WI38 (cell line): ENCODE results near the gene GTF2F2.

Experiments
- H3K4me3 ChIP-seq: 2 replicates; pipeline ENCODE4 v1.5.1; 2011; ENCODE audit warnings: low read depth, mild to moderate bottlenecking, control low read depth, low read length
- CTCF ChIP-seq: IDR thresholded peaks from 2 replicates; pipeline ENCODE4 v1.5.1; 2012; ENCODE audit warnings: low read depth, mild to moderate bottlenecking, control low read depth, low read length

The GTF2F2 gene

DNA sequence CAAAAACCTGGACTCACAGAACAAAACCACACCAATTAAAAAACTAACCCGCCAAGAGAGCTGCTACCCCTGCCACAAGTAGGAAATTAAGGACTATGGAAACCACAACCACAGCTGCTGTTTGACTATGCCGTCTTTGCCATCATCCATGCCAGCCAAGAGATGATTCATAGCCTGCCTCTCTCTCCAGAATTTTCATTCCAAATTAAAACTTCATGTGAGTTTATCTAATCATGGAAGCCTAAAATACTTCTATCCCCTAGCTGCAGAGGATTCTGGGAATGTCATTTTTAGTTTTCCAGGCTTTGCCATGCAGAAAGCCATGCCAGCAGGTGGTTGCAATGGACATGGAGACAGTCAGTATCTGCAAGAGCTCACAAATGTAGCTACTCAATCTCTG is 27.6 kb upstream of the GTF2F2 start:
- H3K4me3 ChIP-seq: no peak overlapping the region
- no peak for TF ChIP-seq CTCF

DNA sequence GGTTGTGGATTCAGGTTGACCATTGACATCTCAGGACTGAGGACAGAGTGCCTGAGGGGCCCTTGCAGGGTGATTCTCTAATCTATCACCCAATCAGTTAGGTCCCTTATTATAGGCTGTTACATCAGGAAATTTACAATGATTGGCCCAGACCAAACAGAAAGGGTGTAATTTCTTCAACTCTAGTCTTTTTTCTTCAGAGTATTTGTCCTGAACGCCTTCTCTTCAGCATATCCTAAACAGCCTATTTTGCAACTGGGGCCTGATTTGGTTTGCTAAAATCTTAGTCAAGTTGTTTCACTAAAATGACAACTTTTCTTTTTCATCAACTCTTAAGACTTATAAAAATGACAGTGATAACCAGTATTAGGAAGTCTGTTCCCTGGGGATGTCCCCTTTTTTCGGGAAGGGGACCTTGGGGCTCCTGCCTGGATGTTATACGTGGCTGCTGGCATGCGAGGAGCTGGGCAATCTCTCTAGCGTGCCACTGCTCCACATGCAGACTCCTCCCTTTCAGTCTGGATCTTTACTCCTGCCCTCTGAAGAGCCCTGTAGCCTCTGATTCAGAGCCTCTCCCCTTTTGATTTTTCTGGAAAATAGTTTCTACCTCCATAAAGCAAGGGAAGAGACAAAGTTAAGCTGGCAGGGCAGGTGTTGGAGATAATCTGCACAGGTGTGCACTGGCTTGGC is 19.6 kb upstream of the GTF2F2 start:
- no peak overlapping the region for H3K4me3 ChIP-seq
- TF ChIP-seq CTCF: no peak

- TF ChIP-seq CTCF: no peak
- H3K4me3 ChIP-seq: no peak overlapping the region
These were observed 18.8 kb upstream of the GTF2F2 start for GRCh38 chr13:45101327-45102018.

GRCh38 chr13:45102136-45102507 is 18.2 kb upstream of the GTF2F2 start:
- TF ChIP-seq CTCF: no peak

DNA sequence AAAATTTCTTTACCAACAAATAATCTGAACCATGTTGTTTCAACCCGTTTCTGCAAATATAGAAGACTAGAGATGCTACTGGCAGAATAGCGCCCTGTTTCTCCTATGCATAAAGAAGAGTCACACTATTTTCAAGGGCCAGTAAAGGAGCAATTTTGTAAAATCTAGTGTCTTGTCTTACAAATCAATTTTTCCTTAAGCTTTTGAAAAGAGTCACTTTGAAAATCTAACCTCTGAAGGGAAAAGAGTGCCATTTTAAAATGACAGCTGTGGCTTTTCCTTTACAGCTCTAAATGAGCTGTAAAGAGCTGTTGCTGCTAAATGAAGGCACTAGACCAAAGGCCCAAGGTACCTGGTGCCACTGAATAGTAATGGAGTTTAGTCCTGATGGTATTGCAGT is 16.9 kb upstream of the GTF2F2 start:
- no peak for TF ChIP-seq CTCF
- no peak overlapping the region for H3K4me3 ChIP-seq

More at GRCh38 chr13:45102136-45102507, 18.2 kb upstream of the GTF2F2 start:
- H3K4me3 ChIP-seq: no peak overlapping the region

DNA sequence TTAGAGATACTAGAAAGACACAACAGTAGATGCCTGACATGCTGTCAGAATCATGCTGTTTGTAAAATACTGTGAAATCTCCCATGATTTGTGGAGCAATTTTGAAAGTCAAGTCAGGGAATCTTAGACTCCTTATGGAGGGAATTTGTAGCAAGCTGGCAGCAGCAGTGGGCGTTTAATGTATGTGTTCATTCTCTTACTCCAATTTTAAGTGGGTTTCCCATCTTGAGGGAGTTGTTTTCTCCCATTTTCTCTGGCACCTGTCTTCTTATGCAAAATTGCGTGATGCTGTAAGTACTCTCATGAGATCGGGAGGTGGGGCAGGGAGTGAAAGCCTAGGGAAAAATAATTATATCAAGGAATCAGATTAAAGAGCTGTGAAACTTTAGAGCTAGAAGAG is 16.0 kb upstream of the GTF2F2 start:
- no peak for TF ChIP-seq CTCF
- no peak overlapping the region for H3K4me3 ChIP-seq

DNA sequence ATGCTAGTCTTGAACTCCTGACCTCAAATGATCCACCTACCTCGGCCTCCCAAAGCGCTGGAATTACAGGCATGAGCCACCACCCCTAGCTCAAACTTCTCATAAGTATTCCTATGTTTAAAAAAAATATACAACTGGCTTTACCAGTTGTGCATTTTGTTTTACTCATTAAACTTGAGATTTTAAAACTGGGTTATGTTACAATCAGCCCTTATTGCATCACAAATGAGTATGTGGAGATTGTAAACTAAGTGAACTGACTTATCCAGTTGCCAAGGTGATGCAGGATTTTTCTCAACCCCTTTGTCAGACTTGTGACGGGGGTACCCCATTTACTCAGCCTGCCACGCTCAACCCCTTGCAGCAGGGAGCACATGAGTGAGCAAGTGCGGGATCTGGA is 14.4 kb upstream of the GTF2F2 start:
- no peak overlapping the region for H3K4me3 ChIP-seq
- no peak for TF ChIP-seq CTCF
